GM12891 (cell line): ENCODE results near the gene SFTA2.

Experiments used
- PAX5 ChIP-seq: IDR thresholded peaks from 2 replicates; pipeline ENCODE4 v1.6.1; 2011; ENCODE audit warnings: low read length, moderate library complexity, mild to moderate bottlenecking; ENCODE audit not compliant: insufficient read depth, severe bottlenecking
- POLR2A ChIP-seq: IDR thresholded peaks from 2 replicates; pipeline ENCODE4 v1.6.1; 2011; ENCODE audit warnings: low read depth, low read length, control low read depth
- POLR2AphosphoS5 ChIP-seq: IDR thresholded peaks from 2 replicates; pipeline ENCODE4 v1.6.1; 2011; ENCODE audit warnings: low read depth, low read length, control low read depth
- POU2F2 ChIP-seq: IDR thresholded peaks from 2 replicates; pipeline ENCODE4 v1.6.1; 2011; ENCODE audit warnings: low read depth, mild to moderate bottlenecking, control low read depth, low read length, moderate library complexity
- SPI1 ChIP-seq: IDR thresholded peaks from 2 replicates; pipeline ENCODE4 v1.6.1; 2011; ENCODE audit warnings: low read depth, low read length, control low read depth
- TAF1 ChIP-seq: IDR thresholded peaks from 2 replicates; pipeline ENCODE4 v1.6.1; 2011; ENCODE audit warnings: low read depth, low read length, control low read depth

GRCh38 chr6:30972816-30973215, 40.8 kb upstream of the SFTA2 start:
- TF ChIP-seq POLR2AphosphoS5 (no peak), POLR2A (no peak), TAF1 (no peak), PAX5 (no peak), SPI1 (no peak), POU2F2 (no peak)
